ENCODE data around the gene PPA2.

PPA2 gene

GRCh38 chr4:105389167-105389566, 84.7 kb downstream of the PPA2 start:
- no peak for DNase-seq (ENCODE audit: low read depth)

GRCh38 chr4:105387466-105387865, 86.4 kb downstream of the PPA2 start:
- no peak for DNase-seq (ENCODE audit: low read depth)

- DNase-seq (ENCODE audit: low read depth), result no peak
These were observed 87.8 kb downstream of the PPA2 start for GRCh38 chr4:105386012-105386411.

GRCh38 chr4:105374071-105374470, 99.8 kb downstream of the PPA2 start:
- no peak for DNase-seq (ENCODE audit: low read depth)

- no peak for DNase-seq (ENCODE audit: low read depth)
These were observed 100.5 kb downstream of the PPA2 start for GRCh38 chr4:105373324-105373723.

- no peak for DNase-seq (ENCODE audit: low read depth)
These were observed 103.9 kb downstream of the PPA2 start for GRCh38 chr4:105369988-105370387.

- DNase-seq (ENCODE audit: low read depth), result no peak
These were observed 112.8 kb downstream of the PPA2 start for GRCh38 chr4:105361053-105361452.

GRCh38 chr4:105357258-105357980, 116.4 kb downstream of the PPA2 start:
- DNase-seq (ENCODE audit: low read depth), result no peak

- no peak for DNase-seq (ENCODE audit: low read depth)
These were observed 117.7 kb downstream of the PPA2 start for GRCh38 chr4:105356194-105356593.

GRCh38 chr4:105352826-105353225, 121.0 kb downstream of the PPA2 start:
- DNase-seq (ENCODE audit: low read depth), result no peak

GRCh38 chr4:105351861-105352260, 122.0 kb downstream of the PPA2 start:
- DNase-seq (ENCODE audit: low read depth), result no peak

- DNase-seq (ENCODE audit: low read depth), result no peak
These were observed 122.9 kb downstream of the PPA2 start for GRCh38 chr4:105350859-105351490.

GRCh38 chr4:105348719-105349118, 125.1 kb downstream of the PPA2 start:
- no peak for DNase-seq (ENCODE audit: low read depth)

GRCh38 chr4:105346869-105347268, 127.0 kb downstream of the PPA2 start:
- no peak for DNase-seq (ENCODE audit: low read depth)

- no peak for DNase-seq (ENCODE audit: low read depth)
These were observed 128.0 kb downstream of the PPA2 start for GRCh38 chr4:105345838-105346237.

- DNase-seq (ENCODE audit: low read depth), result no peak
These were observed 128.5 kb downstream of the PPA2 start for GRCh38 chr4:105345358-105345757.

- DNase-seq (ENCODE audit: low read depth), result no peak
These were observed 129.7 kb downstream of the PPA2 start for GRCh38 chr4:105344141-105344540.

GRCh38 chr4:105343146-105343931, 130.5 kb downstream of the PPA2 start:
- DNase-seq (ENCODE audit: low read depth), result no peak

GRCh38 chr4:105329081-105329480, 144.8 kb downstream of the PPA2 start:
- DNase-seq (ENCODE audit: low read depth), result no peak

- DNase-seq (ENCODE audit: low read depth), result no peak
These were observed 145.9 kb downstream of the PPA2 start for GRCh38 chr4:105327956-105328355.

- no peak for DNase-seq (ENCODE audit: low read depth)
These were observed 146.6 kb downstream of the PPA2 start for GRCh38 chr4:105327222-105327621.

Data from activated T-helper 1 cell treated with Interleukin-2 at 50 U/mL for 16 hours (primary cell).